ENCODE data around the gene NDUFC2. TPM values are rescaled to one million over a fixed set of nuclear protein-coding genes. Genes with fewer than 3 reads are reported as not detected.

Gene NDUFC2
- total RNA-seq: 132 and 138 TPM in 2 replicates

DNA sequence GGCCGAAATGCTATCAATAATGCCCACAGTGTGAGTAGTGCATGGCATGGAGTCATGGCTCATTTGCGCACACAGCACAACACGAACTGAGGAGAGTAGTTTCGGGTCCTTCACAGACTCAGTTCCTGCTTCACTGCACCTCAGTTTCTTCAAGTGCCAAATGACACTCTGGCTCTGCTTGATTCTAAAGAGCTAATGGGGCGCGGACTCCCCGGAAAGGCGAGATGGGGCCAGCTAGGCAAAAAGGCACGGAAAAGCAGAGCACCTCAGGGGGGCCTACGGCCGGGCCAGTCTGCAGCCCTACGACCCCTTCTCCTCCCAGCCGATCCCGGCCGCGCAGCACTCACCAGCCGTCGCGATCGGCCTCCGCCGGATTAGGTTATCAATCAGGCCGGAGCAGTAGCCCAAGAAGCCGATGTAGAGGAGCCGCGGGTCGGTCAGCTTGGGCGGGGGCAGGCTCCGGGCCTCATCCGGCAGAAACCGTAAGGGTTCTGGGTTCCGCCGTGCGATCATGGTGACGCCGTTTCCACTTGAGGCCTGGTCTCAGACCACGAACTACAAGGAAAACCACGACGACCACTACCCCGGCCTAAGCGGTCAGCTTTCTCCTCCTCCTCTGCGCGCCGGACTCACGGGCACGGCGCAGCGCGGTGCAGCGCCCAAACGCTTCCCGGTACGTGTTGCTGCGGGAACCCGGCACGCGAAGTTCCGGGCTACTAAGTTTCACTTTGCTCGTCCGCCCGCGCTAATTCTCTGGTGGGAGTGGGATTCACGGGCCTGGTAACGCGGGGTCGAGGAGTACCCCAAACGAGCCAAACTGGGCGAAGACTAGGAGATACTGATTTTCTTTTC lies at the start of gene NDUFC2:
Gene NDUFC2 (minus strand): TSS at position 631 of the 852 bp plus-strand sequence. CDS start 118 bp downstream, at position 513.

DNA sequence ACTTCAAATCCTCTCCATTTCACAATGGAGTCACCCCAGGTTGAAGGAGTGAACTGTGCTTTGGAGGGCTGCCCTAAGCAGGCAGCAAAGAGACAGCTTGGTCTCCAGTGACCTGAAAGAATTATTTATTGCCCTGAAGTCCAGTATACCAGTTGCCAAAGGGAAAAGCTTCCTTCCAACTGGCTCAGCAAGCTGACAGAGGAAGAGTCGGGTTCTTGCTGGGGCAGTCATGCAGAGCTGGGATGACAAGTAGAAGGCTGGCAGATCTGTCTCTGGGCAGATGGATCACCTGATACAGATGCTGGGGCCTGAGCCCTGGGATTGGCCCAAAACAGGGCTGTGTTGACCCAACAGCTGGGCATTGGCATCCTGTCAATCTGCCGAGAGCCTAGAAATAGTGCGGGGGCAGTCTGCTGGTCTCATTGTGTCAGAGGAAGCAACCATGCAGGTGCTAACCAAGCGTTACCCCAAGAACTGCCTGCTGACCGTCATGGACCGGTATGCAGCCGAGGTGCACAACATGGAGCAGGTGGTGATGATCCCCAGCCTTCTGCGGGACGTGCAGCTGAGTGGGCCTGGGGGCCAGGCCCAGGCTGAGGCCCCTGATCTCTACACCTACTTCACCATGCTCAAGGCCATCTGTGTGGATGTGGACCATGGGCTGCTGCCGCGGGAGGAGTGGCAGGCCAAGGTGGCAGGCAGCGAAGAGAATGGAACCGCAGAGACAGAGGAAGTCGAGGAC lies 16.1 kb downstream of the NDUFC2 start, which contains the start of gene THRSP:
Gene THRSP (plus strand): TSS at position 422 of the 742 bp plus-strand sequence. CDS start 21 bp downstream, at position 443.

DNA sequence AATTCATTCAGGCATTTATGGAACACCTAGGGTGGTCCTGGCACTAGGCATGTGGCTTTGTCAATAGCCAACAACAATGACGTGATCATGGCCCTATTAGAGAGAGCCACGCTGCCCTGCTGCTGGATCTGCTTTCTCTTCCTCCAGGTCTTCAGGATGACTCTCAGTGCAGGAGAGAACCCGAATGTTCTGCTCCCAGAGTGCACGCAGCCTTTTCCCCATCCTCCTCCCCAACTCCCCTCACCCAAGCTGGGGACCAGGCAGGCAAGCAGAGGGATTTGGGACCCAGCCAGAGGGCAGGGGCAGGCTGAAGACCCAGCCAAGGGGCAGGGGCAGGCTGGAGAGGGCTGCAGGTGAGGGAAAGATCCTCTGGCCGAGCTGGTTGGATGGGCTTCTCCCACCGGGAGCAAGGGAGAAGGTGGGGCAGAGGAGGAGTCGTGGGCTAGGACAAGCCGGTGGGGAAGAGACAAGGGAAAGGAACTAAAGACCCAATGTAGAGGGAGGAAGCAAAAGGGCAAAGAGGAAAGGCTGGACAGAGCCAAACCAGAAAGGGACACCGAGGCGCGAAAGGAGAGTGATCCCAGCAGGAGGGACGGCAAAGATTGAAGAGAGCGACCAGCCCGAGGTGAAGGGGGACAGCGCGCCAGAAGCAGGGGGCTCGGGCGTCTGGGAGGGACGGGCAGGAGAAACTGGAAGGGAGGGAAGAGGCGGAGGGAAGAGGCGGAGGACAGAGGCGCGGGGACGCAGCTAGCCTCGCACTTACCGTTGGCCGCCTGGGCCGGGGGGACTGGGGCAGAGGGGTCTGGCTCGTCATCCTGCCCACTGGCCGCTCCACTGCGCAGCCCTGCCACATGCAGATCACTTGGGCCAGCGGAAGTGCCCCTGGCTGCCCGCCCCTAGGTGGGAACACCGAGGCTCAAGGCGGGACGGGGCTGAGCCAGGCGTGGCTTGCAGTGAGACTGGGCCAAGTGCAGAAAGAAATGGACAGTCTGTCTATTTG lies 57.0 kb downstream of the NDUFC2 start, which contains the start of gene KCTD14:
Gene KCTD14 (minus strand): TSS at position 880 of the 1,000 bp plus-strand sequence. CDS start 27 bp downstream, at position 853.

Other genes starting within 250 kb of the NDUFC2 start
- 40.6 and 42.6 TPM in 2 replicates for gene INTS4, start 85.2 kb downstream of the NDUFC2 start, total RNA-seq
- 0.62 and 1.00 TPM in 2 replicates for gene KCTD14, start 56.6 kb downstream of the NDUFC2 start, total RNA-seq
- gene THRSP, start 16.0 kb downstream of the NDUFC2 start, total RNA-seq: not detected in 2 replicates
- 24.6 and 44.0 TPM in 2 replicates for gene ALG8, start 59.8 kb upstream of the NDUFC2 start, total RNA-seq
- gene KCTD21, start 108.8 kb upstream of the NDUFC2 start, total RNA-seq: 6.4 and 7.1 TPM in 2 replicates
- 11.0 and 13.4 TPM in 2 replicates for gene USP35, start 109.1 kb upstream of the NDUFC2 start, total RNA-seq